Psoas muscle (tissue), 8 donors: Measurements from ENCODE around the gene PRSS12. TPM values are rescaled to one million over a fixed set of nuclear protein-coding genes. Genes with fewer than 3 reads are reported as not detected.

Experiments used
- ATAC-seq, 4 donors: fragments of 200-7000 bp; cut with Tn5 transposase; one replicate each; pipeline ENCODE4 v1.9.1; 2020; ENCODE audit warnings: moderate library complexity in 3 of 4, mild to moderate bottlenecking in 2 of 4
- DNase-seq, 2 donors: peaks; one replicate each; pipeline ENCODE4 v3.0.0-alpha.2; 2020
- H3K27ac ChIP-seq: fragments of 200-600 bp; one replicate; pipeline ENCODE4 v1.8.0; 2022
- H3K27me3 ChIP-seq, 3 donors: fragments of 200-600 bp in 1 of 3; one replicate each; pipeline versions ENCODE4 v1.6.1 to v1.8.0; 2013 to 2022; ENCODE audit warnings: low read length in 2 of 3, mild to moderate bottlenecking in 2 of 3, moderate library complexity in 1 of 3; ENCODE audit not compliant: insufficient read depth in 3 of 3
- H3K36me3 ChIP-seq, 2 donors: fragments of 200-600 bp in 1 of 2; one replicate each; pipeline versions ENCODE4 v1.6.1 to v1.8.0; 2013 to 2022; ENCODE audit warnings: low read depth in 1 of 2, mild to moderate bottlenecking in 1 of 2, moderate library complexity in 1 of 2; ENCODE audit not compliant: insufficient read depth in 1 of 2
- H3K4me1 ChIP-seq: fragments of 200-600 bp; one replicate; pipeline ENCODE4 v1.8.0; 2022
- H3K4me3 ChIP-seq: fragments of 200-600 bp; one replicate; pipeline ENCODE4 v1.8.0; 2022; ENCODE audit warnings: mild to moderate bottlenecking
- H3K9me3 ChIP-seq: fragments of 200-600 bp; one replicate; pipeline ENCODE4 v1.8.0; 2022
- WGBS, 3 donors: extraction: QIAGEN DNeasy Blood & Tissue Kit; methylation state at CpG; one replicate each; pipeline versions ENCODE4 v1.1.6 to v1.1.7; 2013; 5-methylcytosine and 5-hydroxymethylcytosine counted together
- intact Hi-C, 2 donors: fragments of 100-400 bp; cut with DNase I; formaldehyde crosslinking; loops; one replicate each; pipeline versions ENCODE4 v1.11.0 to v1.14.2; 2022
- polyA plus RNA-seq, 3 donors: library from polyadenylated mRNA; stranded (reverse); fragments of 200-250 nt; gene quantifications; one replicate each; pipeline ENCODE4 v1.2.3, GENCODE V29; 2013
- total RNA-seq, 4 donors: library from RNA; stranded (reverse); fragmentation: NEBNext Ultra II Directional in 2 of 4; extraction: Animal tissue kit (Norgen Biotek cat#: 25700) in 2 of 4; gene quantifications; one replicate each; pipeline versions ENCODE4 v1.2.1 to v1.2.4, GENCODE V29; 2021 to 2023
- TF ChIP-seq, protein P1 (sequence below): fragments of 200-600 bp; IDR thresholded peaks from one replicate; pipeline ENCODE4 v1.8.0; 2022; ENCODE audit warnings: antibody characterized with exemption
- donor health status: healthy with polysubstance abuse.
- donor health status: DM: no; HTN: no; CAD: no; lungs with moderate emphysema.
- donor health status: Bipolar disorder and iron deficiency.
- donor health status: healthy.
- donor health status: DM: yes; HTN: yes; CAD: no.
- donor health status: DM: no; HTN: no; CAD: no.
- donor health status: DM: no; HTN: no; CAD: no.
- donor health status: DM: yes; HTN: yes; CAD: no.

PRSS12 gene
- total and polyA plus RNA-seq, 7 donors = 0.01 to 0.49 (median 0.10) TPM; not detected in 1

DNA sequence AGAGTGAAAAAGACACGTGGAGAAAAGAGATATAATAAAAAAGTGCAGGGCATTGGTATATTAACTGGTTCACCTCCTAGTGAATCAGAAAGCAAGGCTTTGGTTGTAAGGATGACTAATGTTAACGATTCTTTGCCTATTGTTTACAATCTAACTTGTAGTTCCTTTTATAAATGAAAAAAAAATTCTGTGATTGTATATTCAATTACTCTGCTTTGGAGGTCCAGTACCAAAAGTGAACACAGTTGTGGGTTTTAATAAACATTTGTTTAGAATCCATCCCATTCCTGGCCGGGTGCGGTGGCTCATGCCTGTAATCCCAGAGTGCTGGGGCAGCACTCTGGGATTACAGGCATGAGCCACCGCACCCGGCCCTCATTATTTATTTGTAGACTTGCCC, 36.9 kb upstream of the PRSS12 start:
- Histone ChIP-seq H3K36me3 (no peaks in the 10 kb centered on the region), H3K27me3 (no peaks in the 10 kb centered on the region), H3K4me1 (no peaks in the 10 kb centered on the region), H3K9me3 (no peaks in the 10 kb centered on the region), H3K27ac (no peak overlapping the region), H3K4me3 (no peak overlapping the region)
- WGBS, 3 donors = 50 to 58% (median 55%) methylated on average over 6 of the region's 6 CpGs
- no peak for ATAC-seq
- DNase-seq = no peak
- TF ChIP-seq, protein P1, sequence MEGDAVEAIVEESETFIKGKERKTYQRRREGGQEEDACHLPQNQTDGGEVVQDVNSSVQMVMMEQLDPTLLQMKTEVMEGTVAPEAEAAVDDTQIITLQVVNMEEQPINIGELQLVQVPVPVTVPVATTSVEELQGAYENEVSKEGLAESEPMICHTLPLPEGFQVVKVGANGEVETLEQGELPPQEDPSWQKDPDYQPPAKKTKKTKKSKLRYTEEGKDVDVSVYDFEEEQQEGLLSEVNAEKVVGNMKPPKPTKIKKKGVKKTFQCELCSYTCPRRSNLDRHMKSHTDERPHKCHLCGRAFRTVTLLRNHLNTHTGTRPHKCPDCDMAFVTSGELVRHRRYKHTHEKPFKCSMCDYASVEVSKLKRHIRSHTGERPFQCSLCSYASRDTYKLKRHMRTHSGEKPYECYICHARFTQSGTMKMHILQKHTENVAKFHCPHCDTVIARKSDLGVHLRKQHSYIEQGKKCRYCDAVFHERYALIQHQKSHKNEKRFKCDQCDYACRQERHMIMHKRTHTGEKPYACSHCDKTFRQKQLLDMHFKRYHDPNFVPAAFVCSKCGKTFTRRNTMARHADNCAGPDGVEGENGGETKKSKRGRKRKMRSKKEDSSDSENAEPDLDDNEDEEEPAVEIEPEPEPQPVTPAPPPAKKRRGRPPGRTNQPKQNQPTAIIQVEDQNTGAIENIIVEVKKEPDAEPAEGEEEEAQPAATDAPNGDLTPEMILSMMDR = no peak
- intact Hi-C loops = no loop called here

DNA sequence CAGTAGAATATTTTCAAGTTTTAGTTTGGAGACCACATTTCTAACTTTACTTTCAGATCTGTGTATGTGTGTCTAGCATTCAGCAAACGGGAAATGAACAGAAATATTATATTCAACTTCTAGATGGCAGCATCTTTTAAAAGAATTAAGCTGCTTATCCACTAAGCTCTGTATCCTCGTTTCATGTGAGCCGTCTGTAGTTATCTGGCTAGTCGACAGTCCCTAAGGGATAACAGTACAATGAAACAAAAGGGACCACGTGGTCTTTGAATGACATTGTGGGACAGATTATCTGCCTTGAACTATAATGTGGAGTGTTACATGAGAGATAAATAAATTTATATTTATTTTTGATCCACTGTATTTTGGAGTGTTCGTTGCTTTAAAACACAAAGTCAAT, 35.8 kb upstream of the PRSS12 start:
- no peaks in the 10 kb centered on the region for H3K27me3 ChIP-seq
- WGBS, 3 donors = 45 to 53% (median 49%) methylated on average over 6 of the region's 6 CpGs
- no peak overlapping the region for H3K27ac ChIP-seq
- TF ChIP-seq, protein P1 = no peak
- ATAC-seq = no peak
- H3K4me1 ChIP-seq = no peaks in the 10 kb centered on the region
- intact Hi-C loops = no loop called here
- H3K9me3 ChIP-seq = no peaks in the 10 kb centered on the region
- no peaks in the 10 kb centered on the region for H3K36me3 ChIP-seq
- H3K4me3 ChIP-seq = no peak overlapping the region
- no peak for DNase-seq

DNA sequence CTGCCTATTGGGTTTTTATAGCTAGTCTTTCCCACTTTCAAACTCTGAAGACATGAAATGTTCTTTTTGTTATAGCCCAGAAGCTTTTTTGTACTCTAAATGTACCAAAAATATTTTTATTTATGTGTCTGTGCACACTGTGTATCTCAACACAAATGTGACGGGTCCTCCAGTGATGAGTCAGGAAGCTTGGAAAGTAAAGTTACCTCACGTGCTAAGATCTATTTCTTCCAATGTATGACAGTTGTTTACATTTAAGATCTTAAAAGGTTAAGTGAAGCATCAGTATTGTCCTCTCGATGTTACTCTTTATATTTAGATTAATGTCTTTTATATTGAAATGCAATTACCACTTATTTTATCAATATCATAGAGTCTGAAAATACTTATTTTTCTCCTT, 29.1 kb upstream of the PRSS12 start:
- no peak for ATAC-seq

GRCh38 chr4:118373614-118374255, 20.9 kb upstream of the PRSS12 start:
- no peak overlapping the region for H3K27ac ChIP-seq
- H3K9me3 ChIP-seq = no peaks in the 10 kb centered on the region
- TF ChIP-seq, protein P1 = no peak
- 72 to 76% (median 75%) methylated on average over 4 of the region's 4 CpGs for WGBS, 3 donors
- ATAC-seq (no peak), DNase-seq (no peak)
- intact Hi-C loops = no loop called here
- peaks cover 0 to 2% (median 0%) of the 10 kb centered on the region in 3 donors for H3K27me3 ChIP-seq
- H3K36me3 ChIP-seq = no peaks in the 10 kb centered on the region
- H3K4me3 ChIP-seq = no peak overlapping the region
- H3K4me1 ChIP-seq = no peaks in the 10 kb centered on the region

More for the DNA sequence above, 29.1 kb upstream of the PRSS12 start:
- 78 to 82% (median 79%) methylated on average over 3 of the region's 3 CpGs for WGBS, 3 donors
- Histone ChIP-seq H3K27ac (no peak overlapping the region), H3K4me3 (no peak overlapping the region), H3K27me3 (no peaks in the 10 kb centered on the region), H3K4me1 (no peaks in the 10 kb centered on the region), H3K9me3 (no peaks in the 10 kb centered on the region), H3K36me3 (no peaks in the 10 kb centered on the region)
- intact Hi-C loops = no loop called here
- TF ChIP-seq, protein P1 = no peak
- no peak for DNase-seq

DNA sequence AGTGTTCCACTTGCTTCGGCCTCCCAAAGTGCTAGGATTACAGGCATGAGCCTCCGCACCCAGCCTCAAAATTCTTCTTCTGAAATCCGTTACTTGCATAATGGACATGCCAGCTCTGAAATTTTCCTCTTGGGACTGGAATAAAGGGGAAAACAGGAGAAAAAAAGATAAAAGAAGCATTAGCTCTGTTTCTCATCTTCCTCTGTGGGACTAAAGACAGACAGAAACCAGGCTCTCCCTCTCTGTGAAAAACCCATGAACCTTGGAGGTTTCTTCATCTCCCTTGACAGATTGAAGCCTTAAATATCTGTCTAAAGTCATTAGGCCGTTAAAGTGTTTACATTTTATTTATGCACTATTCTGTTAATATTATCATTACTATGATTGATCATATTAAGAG, 19.4 kb upstream of the PRSS12 start:
- Histone ChIP-seq H3K4me1 (no peaks in the 10 kb centered on the region), H3K9me3 (no peaks in the 10 kb centered on the region), H3K27me3 (peaks cover 0 to 2% (median 0%) of the 10 kb centered on the region in 3 donors), H3K36me3 (no peaks in the 10 kb centered on the region), H3K27ac (no peak overlapping the region), H3K4me3 (no peak overlapping the region)
- ATAC-seq = no peak
- intact Hi-C loops = no loop called here
- TF ChIP-seq, protein P1 = no peak
- DNase-seq = no peak
- WGBS, 3 donors = 76 to 85% (median 80%) methylated on average over 4 of the region's 4 CpGs
